Right kidney (tissue), 1 donor: ENCODE measurements around the gene CDH16.
"Not testable (repeated sequence)": the region's sequence is repeated elsewhere in the genome, so short reads cannot be mapped to it uniquely, and the experiment has no call there.

ENCODE experiments used
- DNase-seq: peaks from one replicate; pipeline ENCODE4 v3.0.0-alpha.2; 2016

CDH16 gene

GRCh38 chr16:66872943-66873684, 45.6 kb downstream of the CDH16 start:
- peak; percentile 78 for DNase-seq

- no peak for DNase-seq
Measured at GRCh38 chr16:66872559-66872942, 46.1 kb downstream of the CDH16 start.

- no peak for DNase-seq
Measured at GRCh38 chr16:66871840-66872239, 46.8 kb downstream of the CDH16 start.

GRCh38 chr16:66871363-66871762, 47.3 kb downstream of the CDH16 start:
- not testable (repeated sequence) for DNase-seq

GRCh38 chr16:66869424-66869823, 49.3 kb downstream of the CDH16 start:
- DNase-seq = no peak

GRCh38 chr16:66863707-66864106, 55.0 kb downstream of the CDH16 start:
- DNase-seq = no peak

- DNase-seq = no peak
Measured at GRCh38 chr16:66862023-66862520, 56.6 kb downstream of the CDH16 start.

GRCh38 chr16:66859397-66860068, 59.2 kb downstream of the CDH16 start:
- no peak for DNase-seq

GRCh38 chr16:66858740-66859396, 59.8 kb downstream of the CDH16 start:
- no peak for DNase-seq
